ENCODE data around the gene LDLRAP1.
"Not testable (repeated sequence)": the region's sequence is repeated elsewhere in the genome, so short reads cannot be mapped to it uniquely, and the experiment has no call there.

The LDLRAP1 gene

GRCh38 chr1:25579292-25580252 is 36.2 kb downstream of the LDLRAP1 start:
- no peak for DNase-seq

- DNase-seq: no peak
These were observed 37.5 kb downstream of the LDLRAP1 start for GRCh38 chr1:25580927-25581326.

GRCh38 chr1:25581764-25582163 is 38.4 kb downstream of the LDLRAP1 start:
- DNase-seq: no peak

GRCh38 chr1:25583519-25584370 is 40.3 kb downstream of the LDLRAP1 start:
- no peak for DNase-seq

GRCh38 chr1:25586181-25586588 is 42.8 kb downstream of the LDLRAP1 start:
- DNase-seq: no peak

- no peak for DNase-seq
These were observed 43.9 kb downstream of the LDLRAP1 start for GRCh38 chr1:25587290-25587689.

- not testable (repeated sequence) for DNase-seq
These were observed 44.8 kb downstream of the LDLRAP1 start for GRCh38 chr1:25588224-25588623.

- not testable (repeated sequence) for DNase-seq
These were observed 45.4 kb downstream of the LDLRAP1 start for GRCh38 chr1:25588786-25589185.

- no peak for DNase-seq
These were observed 46.9 kb downstream of the LDLRAP1 start for GRCh38 chr1:25590096-25590824.

GRCh38 chr1:25593861-25594260 is 50.5 kb downstream of the LDLRAP1 start:
- DNase-seq: no peak

GRCh38 chr1:25594971-25595370 is 51.6 kb downstream of the LDLRAP1 start:
- no peak for DNase-seq

GRCh38 chr1:25596641-25597040 is 53.2 kb downstream of the LDLRAP1 start:
- not testable (repeated sequence) for DNase-seq

GRCh38 chr1:25598879-25599278 is 55.5 kb downstream of the LDLRAP1 start:
- no peak for DNase-seq

GRCh38 chr1:25599969-25600610 is 56.7 kb downstream of the LDLRAP1 start:
- DNase-seq: no peak

- not testable (repeated sequence) for DNase-seq
These were observed 57.7 kb downstream of the LDLRAP1 start for GRCh38 chr1:25600971-25601699.

GRCh38 chr1:25603779-25604538 is 60.6 kb downstream of the LDLRAP1 start:
- DNase-seq: not testable (repeated sequence)

- no peak for DNase-seq
These were observed 63.7 kb downstream of the LDLRAP1 start for GRCh38 chr1:25607123-25607522.

GRCh38 chr1:25608488-25609178 is 65.2 kb downstream of the LDLRAP1 start:
- DNase-seq: peak; percentile 64

- no peak for DNase-seq
These were observed 66.5 kb downstream of the LDLRAP1 start for GRCh38 chr1:25609921-25610320.
